RWPE2 (cell line): ENCODE measurements around the gene CPSF6.

Source experiments
- ATAC-seq: fragments of 200-7000 bp; cut with Tn5 transposase; 3 replicates; pipeline ENCODE4 v1.9.1; 2021; ENCODE audit warnings: low read depth
- DNase-seq: peaks from one replicate; pipeline ENCODE4 v3.0.0-alpha.2; 2020; ENCODE audit warnings: low spot score
- H3K27ac ChIP-seq: fragments of 450-650 bp; 2 replicates; pipeline ENCODE4 v1.5.1; 2017; ENCODE audit warnings: mild to moderate bottlenecking; ENCODE audit not compliant: poor library complexity, severe bottlenecking
- H3K27me3 ChIP-seq: fragments of 250-450 bp; sonication (Bioruptor Pico); 2 replicates; pipeline ENCODE4 v1.5.1; 2021; ENCODE audit warnings: mild to moderate bottlenecking, moderate library complexity; ENCODE audit not compliant: insufficient read depth, poor library complexity, severe bottlenecking
- H3K36me3 ChIP-seq: fragments of 250-450 bp; sonication (Bioruptor Pico); 2 replicates; pipeline ENCODE4 v1.5.1; 2020; ENCODE audit warnings: low read depth, mild to moderate bottlenecking, moderate library complexity
- H3K4me1 ChIP-seq: fragments of 250-450 bp; sonication (Bioruptor Pico); 2 replicates; pipeline ENCODE4 v1.5.1; 2021; ENCODE audit warnings: mild to moderate bottlenecking, moderate library complexity; ENCODE audit not compliant: insufficient read depth, poor library complexity, severe bottlenecking
- H3K4me3 ChIP-seq: fragments of 250-450 bp; sonication (Bioruptor Pico); 2 replicates; pipeline ENCODE4 v1.5.1; 2021; ENCODE audit warnings: mild to moderate bottlenecking, moderate library complexity; ENCODE audit not compliant: severe bottlenecking
- H3K9me3 ChIP-seq: fragments of 250-450 bp; sonication (Bioruptor Pico); 2 replicates; pipeline ENCODE4 v1.5.1; 2021; ENCODE audit warnings: mild to moderate bottlenecking, moderate library complexity; ENCODE audit not compliant: severe bottlenecking
- CTCF ChIP-seq: fragments of 450-650 bp; IDR thresholded peaks from one replicate; pipeline ENCODE4 v1.5.1; 2017; ENCODE audit warnings: mild to moderate bottlenecking, moderate library complexity; ENCODE audit not compliant: poor library complexity, severe bottlenecking

The CPSF6 gene

GRCh38 chr12:69272511-69272910, 33.1 kb downstream of the CPSF6 start:
- TF ChIP-seq CTCF, result no peak
- no peaks in the 10 kb centered on the region for H3K9me3 ChIP-seq
- H3K36me3 ChIP-seq, result peaks cover 62% of the 10 kb centered on the region
- no peak overlapping the region for H3K27ac ChIP-seq
- H3K4me3 ChIP-seq, result no peak overlapping the region
- H3K4me1 ChIP-seq, result no peaks in the 10 kb centered on the region
- H3K27me3 ChIP-seq, result no peaks in the 10 kb centered on the region
- DNase-seq, result no peak
- no peak for ATAC-seq

- TF ChIP-seq CTCF, result no peak
- ATAC-seq (no peak; the same call in 2 of the 3 replicates), DNase-seq (no peak)
- Histone ChIP-seq H3K9me3 (no peaks in the 10 kb centered on the region), H3K36me3 (peaks cover 39% of the 10 kb centered on the region), H3K4me1 (no peaks in the 10 kb centered on the region), H3K4me3 (no peak overlapping the region), H3K27ac (no peak overlapping the region), H3K27me3 (no peaks in the 10 kb centered on the region)
These were observed 35.5 kb downstream of the CPSF6 start for GRCh38 chr12:69274861-69275260.

GRCh38 chr12:69275471-69275891, 36.1 kb downstream of the CPSF6 start:
- no peaks in the 10 kb centered on the region for H3K27me3 ChIP-seq
- DNase-seq (no peak), ATAC-seq (no peak)
- H3K9me3 ChIP-seq, result no peaks in the 10 kb centered on the region
- H3K4me1 ChIP-seq, result no peaks in the 10 kb centered on the region
- TF ChIP-seq CTCF, result no peak
- H3K4me3 ChIP-seq, result no peak overlapping the region
- no peak overlapping the region for H3K27ac ChIP-seq
- peaks cover 33% of the 10 kb centered on the region for H3K36me3 ChIP-seq

GRCh38 chr12:69278814-69279782, 39.7 kb downstream of the CPSF6 start:
- Histone ChIP-seq H3K36me3 (peaks cover 2% of the 10 kb centered on the region; the same call in 1 of the 2 replicates), H3K4me1 (peaks cover 6% of the 10 kb centered on the region), H3K4me3 (no peak overlapping the region), H3K27ac (no peak overlapping the region), H3K27me3 (no peaks in the 10 kb centered on the region), H3K9me3 (no peaks in the 10 kb centered on the region)
- DNase-seq (no peak), ATAC-seq (0 out of 3 replicates have a peak, but pooled peaks have one; percentile 21)
- TF ChIP-seq CTCF, result no peak

GRCh38 chr12:69284131-69284530, 44.8 kb downstream of the CPSF6 start:
- Histone ChIP-seq H3K27ac (no peak overlapping the region), H3K4me1 (peaks cover 6% of the 10 kb centered on the region), H3K36me3 (no peaks in the 10 kb centered on the region), H3K9me3 (no peaks in the 10 kb centered on the region), H3K4me3 (no peak overlapping the region), H3K27me3 (no peaks in the 10 kb centered on the region)
- peak; percentile 75 for ATAC-seq
- TF ChIP-seq CTCF, result no peak
- DNase-seq, result peak; percentile 72
